ENCODE results near the gene PAXIP1.
"Not testable (repeated sequence)": the region's sequence is repeated elsewhere in the genome, so short reads cannot be mapped to it uniquely, and the experiment has no call there.

Gene PAXIP1

GRCh38 chr7:155003092-155003375 lies at the start of gene PAXIP1:
PAXIP1 (minus strand) TSS chr7:155003124; CDS start chr7:155002929, 195 bp downstream.
- no peak for TF ChIP-seq CTCF (conservative IDR thresholded peaks at IDR 0.05; ENCODE audit: low read depth, low read length)
- H3K4me3 ChIP-seq (ENCODE audit: low read length): peak within 1 kb of the TSS; percentile 78
- no peak for DNase-seq (ENCODE audit: low read depth)

GRCh38 chr7:155051355-155051754 lies 48.4 kb upstream of the PAXIP1 start:
- no peak for TF ChIP-seq CTCF (conservative IDR thresholded peaks at IDR 0.05; ENCODE audit: low read depth, low read length)
- H3K4me3 ChIP-seq (ENCODE audit: low read length): no peak overlapping the region
- no peak for DNase-seq (ENCODE audit: low read depth)

- no peak overlapping the region for H3K4me3 ChIP-seq (ENCODE audit: low read length)
- no peak for DNase-seq (ENCODE audit: low read depth)
- TF ChIP-seq CTCF (conservative IDR thresholded peaks at IDR 0.05; ENCODE audit: low read depth, low read length): no peak
Observed at GRCh38 chr7:155048006-155048405, 45.1 kb upstream of the PAXIP1 start.

- H3K4me3 ChIP-seq (ENCODE audit: low read length): no peak overlapping the region
- no peak for DNase-seq (ENCODE audit: low read depth)
- no peak for TF ChIP-seq CTCF (conservative IDR thresholded peaks at IDR 0.05; ENCODE audit: low read depth, low read length)
Observed at GRCh38 chr7:155043756-155044155, 40.8 kb upstream of the PAXIP1 start.

GRCh38 chr7:155038335-155038734 lies 35.4 kb upstream of the PAXIP1 start:
- H3K4me3 ChIP-seq (ENCODE audit: low read length): no peak overlapping the region
- DNase-seq (ENCODE audit: low read depth): no peak
- no peak for TF ChIP-seq CTCF (conservative IDR thresholded peaks at IDR 0.05; ENCODE audit: low read depth, low read length)

- DNase-seq (ENCODE audit: low read depth); H3K4me3 ChIP-seq (ENCODE audit: low read length): not testable (repeated sequence)
Observed at GRCh38 chr7:155034495-155034894, 31.6 kb upstream of the PAXIP1 start.

GRCh38 chr7:155032978-155033377 lies 30.1 kb upstream of the PAXIP1 start:
- DNase-seq (ENCODE audit: low read depth): no peak
- H3K4me3 ChIP-seq (ENCODE audit: low read length): no peak overlapping the region
- no peak for TF ChIP-seq CTCF (conservative IDR thresholded peaks at IDR 0.05; ENCODE audit: low read depth, low read length)

GRCh38 chr7:155027879-155028278 lies 25.0 kb upstream of the PAXIP1 start:
- no peak for TF ChIP-seq CTCF (conservative IDR thresholded peaks at IDR 0.05; ENCODE audit: low read depth, low read length)
- no peak for DNase-seq (ENCODE audit: low read depth)
- no peak overlapping the region for H3K4me3 ChIP-seq (ENCODE audit: low read length)

Measured in retinal pigment epithelial cell (primary cell).